Stimulated activated CD8-positive, alpha-beta memory T cell treated with anti-CD3 and anti-CD28 coated beads, Interleukin-12 subunit alpha, Interleukin-12 subunit beta, amount 100 ng/mL, for 1 hour (primary cell): ENCODE results near the gene SLC15A3.

ENCODE experiments used
- DNase-seq: peaks from one replicate; pipeline ENCODE4 v3.0.0-alpha.2; 2020; ENCODE audit warnings: low read depth

Gene SLC15A3

GRCh38 chr11:60889869-60890311, 62.1 kb downstream of the SLC15A3 start:
- DNase-seq = no peak

- no peak for DNase-seq
These were observed 64.4 kb downstream of the SLC15A3 start for GRCh38 chr11:60887556-60887955.
